Measurements from ENCODE around the gene ZNF593. TPM values are rescaled to one million over a fixed set of nuclear protein-coding genes. Genes with fewer than 3 reads are reported as not detected.

Gene ZNF593
- total RNA-seq, 4 donors from 2014 or later, result 18.4 to 64.1 (median 42.5) TPM

GRCh38 chr1:26153966-26154532 lies 15.7 kb upstream of the ZNF593 start:
- DNase-seq (ENCODE audit: low spot score) (no peak), ATAC-seq (ENCODE audit: low FRiP score) (no peak)
- TF ChIP-seq CTCF (IDR thresholded peaks at IDR 0.05), result no peak

GRCh38 chr1:26154750-26155149 lies 15.0 kb upstream of the ZNF593 start:
- no peak for TF ChIP-seq CTCF (IDR thresholded peaks at IDR 0.05)
- ATAC-seq (ENCODE audit: low FRiP score) (no peak), DNase-seq (ENCODE audit: low spot score) (no peak)

GRCh38 chr1:26155370-26156284 lies 14.1 kb upstream of the ZNF593 start:
- no peak for TF ChIP-seq CTCF (IDR thresholded peaks at IDR 0.05)
- ATAC-seq (ENCODE audit: low FRiP score) (peak; percentile 45), DNase-seq (ENCODE audit: low spot score) (no peak)

GRCh38 chr1:26156285-26157038 lies 13.2 kb upstream of the ZNF593 start:
- DNase-seq (ENCODE audit: low spot score) (no peak), ATAC-seq (ENCODE audit: low FRiP score) (no peak)
- no peak for TF ChIP-seq CTCF (IDR thresholded peaks at IDR 0.05)

- TF ChIP-seq CTCF (IDR thresholded peaks at IDR 0.05), result no peak
- no peak for DNase-seq (ENCODE audit: low spot score)
- ATAC-seq (ENCODE audit: low FRiP score), result no peak
Measured at GRCh38 chr1:26158271-26158907, 11.3 kb upstream of the ZNF593 start.

GRCh38 chr1:26158908-26159742 lies 10.6 kb upstream of the ZNF593 start, which contains the start of gene FAM110D:
TSS of gene FAM110D (plus strand) at chr1:26159079. CDS start at chr1:26161292, 2,213 bp downstream.
- ATAC-seq (ENCODE audit: low FRiP score), result no peak
- DNase-seq (ENCODE audit: low spot score), result no peak
- no peak for TF ChIP-seq CTCF (IDR thresholded peaks at IDR 0.05)
